Right lobe of liver (tissue), 5 donors: ENCODE measurements around the gene OR10G4. TPM values are rescaled to one million over a fixed set of nuclear protein-coding genes. Genes with fewer than 3 reads are reported as not detected.

Source experiments
- total RNA-seq, 6 experiments: library from RNA; depleted of rRNA in 2 of 6; stranded (reverse); fragments of >200 nt in 2 of 6; fragmentation: NEBNext Ultra II Directional in 3 of 6; extraction: Animal tissue kit (Norgen Biotek cat#: 25700) in 3 of 6; gene quantifications; one replicate each; pipeline versions ENCODE4 v1.1.0 to v1.2.4, GENCODE V29; 2016 to 2023
- donor health status: DM: no; HTN: no; CAD: no.
- donor health status: DM: no; HTN: no; CAD: no.
- donor health status: DM: no; HTN: yes; CAD: no.
- donor health status: DM: no; HTN: yes; CAD: no.

OR10G4 gene
- total RNA-seq, 6 experiments from 2014 or later = not detected

Other genes starting within 250 kb of the OR10G4 start
- gene OR6M1, start 206.6 kb upstream of the OR10G4 start, total RNA-seq = not detected
- gene TMEM225, start 127.3 kb upstream of the OR10G4 start, total RNA-seq = not detected
- gene OR8D4, start 110.8 kb upstream of the OR10G4 start, total RNA-seq = not detected
- not detected for gene OR4D5, start 73.4 kb upstream of the OR10G4 start, total RNA-seq
- not detected for gene OR6T1, start 69.2 kb upstream of the OR10G4 start, total RNA-seq
- not detected for gene OR10S1, start 35.2 kb upstream of the OR10G4 start, total RNA-seq
- gene OR10G6, start 17.8 kb upstream of the OR10G4 start, total RNA-seq = not detected
- gene OR10G9, start 10.0 kb downstream of the OR10G4 start, total RNA-seq = not detected
- gene OR10G8, start 13.8 kb downstream of the OR10G4 start, total RNA-seq = not detected
- not detected for gene OR10G7, start 28.3 kb downstream of the OR10G4 start, total RNA-seq
- gene VWA5A, start 102.5 kb downstream of the OR10G4 start, total RNA-seq = 1 to 10 TPM; 3.5 to 9.0 (median 5.8) TPM
- not detected for gene OR10D3, start 170.3 kb downstream of the OR10G4 start, total RNA-seq
- not detected for gene OR8G1, start 228.1 kb downstream of the OR10G4 start, total RNA-seq
- gene OR8G5, start 243.4 kb downstream of the OR10G4 start, total RNA-seq = not detected